Measurements from ENCODE around the gene SH2D4B. TPM values are rescaled to one million over a fixed set of nuclear protein-coding genes. Genes with fewer than 3 reads are reported as not detected.

Gene SH2D4B
- total RNA-seq, 1 experiment from 2014 or later = 0.22 TPM

GRCh38 chr10:80660736-80661135, 123.0 kb downstream of the SH2D4B start (continued):
- no peak for TF ChIP-seq POLR2AphosphoS5 (IDR thresholded peaks at IDR 0.05; ENCODE audit: low read depth, low read length)
- no peak for TF ChIP-seq SRF (IDR thresholded peaks at IDR 0.05; ENCODE audit: low read depth)

GRCh38 chr10:80661526-80661925, 123.8 kb downstream of the SH2D4B start:
- RAD21 ChIA-PET (ENCODE audit: low non-redundant PET in 1 of 2, low total read pairs in 2 of 2, uncharacterized antibody in 2 of 2, unreplicated experiment in 2 of 2) = no interaction called here

GRCh38 chr10:80662429-80663261, 124.9 kb downstream of the SH2D4B start:
- ChIA-PET RAD21 (ENCODE audit: low non-redundant PET in 1 of 2, low total read pairs in 2 of 2, uncharacterized antibody in 2 of 2, unreplicated experiment in 2 of 2) (interaction anchor here (1.0 to 1.5 kb wide), 2 partner anchors 126 to 218 kb away, joined by 3 to 5 read pairs; no protein-coding TSS in a partner anchor), POLR2A (no interaction called here), CTCF (interaction anchor here (0.6 to 3.4 kb wide), 24 partner anchors 8 to 411 kb away, joined by 3 to 37 read pairs (median 4); no protein-coding TSS in a partner anchor)
- Histone ChIP-seq H2AFZ (ENCODE audit: low read depth, low read length, poor library complexity, severe bottlenecking) (peak overlapping the region; percentile 96), H3K9me3 (ENCODE audit: control insufficient read depth in 1 of 2, insufficient read depth in 1 of 2, low read depth in 1 of 2, low read length in 2 of 2) (peaks cover 0 to 5% of the 10 kb centered on the region in 2 experiments; a peak in 1 of 4 replicates), H4K20me1 (ENCODE audit: insufficient read depth) (no peaks in the 10 kb centered on the region), H3K4me1 (ENCODE audit: control insufficient read depth in 1 of 2, insufficient read depth in 2 of 2, low read length in 2 of 2) (peaks cover 3 to 13% of the 10 kb centered on the region in 2 experiments; a peak in 2 of 4 replicates), H3K4me2 (ENCODE audit: low read length) (peak overlapping the region; percentile 72), H3K79me2 (ENCODE audit: insufficient read depth, low read length) (no peaks in the 10 kb centered on the region), H3K27ac (ENCODE audit: low read depth, low read length) (no peak overlapping the region), H3K36me3 (ENCODE audit: control insufficient read depth in 1 of 2, insufficient read depth in 2 of 2, low read length in 2 of 2) (no peaks in the 10 kb centered on the region), H3K9me2 (ENCODE audit: insufficient read depth) (no peaks in the 10 kb centered on the region), H3K9ac (ENCODE audit: low read length) (peak overlapping the region; percentile 30; the same call in 1 of the 2 replicates), H3K4me3 (replicated peaks in 1 of 2; ENCODE audit: low read depth in 1 of 2, low read length in 2 of 2) (peak overlapping the region; percentile 38 to 39), H3K27me3 (ENCODE audit: insufficient read depth, low read length) (no peaks in the 10 kb centered on the region)
- intact Hi-C loops (cut with micrococcal nuclease) = loop anchor here (2.0 to 10.0 kb wide), 3 partner anchors 218 to 352 kb away; no protein-coding TSS in a partner anchor
- TF ChIP-seq POLR2AphosphoS5 (IDR thresholded peaks at IDR 0.05; ENCODE audit: low read depth, low read length) = 0 out of 2 replicates have a peak, but pooled peaks have one; percentile 17
- peak; percentile 73 for TF ChIP-seq RAD21 (IDR thresholded peaks at IDR 0.05; ENCODE audit: low read depth)
- TF ChIP-seq EGR1 (IDR thresholded peaks at IDR 0.05; ENCODE audit: low read depth) = no peak
- TF ChIP-seq CBX3 (IDR thresholded peaks at IDR 0.05; ENCODE audit: low read depth) = 0 out of 2 replicates have a peak, but pooled peaks have one; percentile 36
- TF ChIP-seq CTCF (IDR thresholded peaks at IDR 0.05 in 2 of 3, conservative IDR thresholded peaks at IDR 0.05 in 1 of 3; ENCODE audit: borderline replicate concordance in 1 of 3, insufficient read depth in 1 of 3, low read depth in 2 of 3, low read length in 2 of 3) = peak; percentile 75 to 88 (median 83)
- TF ChIP-seq ZNF274 (IDR thresholded peaks at IDR 0.05; ENCODE audit: low read depth, low read length) = no peak
- no TSS peak for BruUV-seq (replicated peaks)
- ATAC-seq (peak; percentile 87), DNase-seq (ENCODE audit: low read depth, low spot score) (peak; percentile 61)

More at GRCh38 chr10:80661526-80661925, 123.8 kb downstream of the SH2D4B start:
- intact Hi-C loops (cut with micrococcal nuclease) = loop anchor here (5.0 to 10.0 kb wide), 2 partner anchors 279 to 353 kb away; no protein-coding TSS in a partner anchor
- DNase-seq (ENCODE audit: low read depth, low spot score) (no peak), ATAC-seq (no peak)
- ChIA-PET CTCF (interaction anchor here (1.5 to 3.1 kb wide), 3 partner anchors 10 to 284 kb away, joined by 5 to 21 read pairs (median 12); no protein-coding TSS in a partner anchor), POLR2A (no interaction called here)
- Histone ChIP-seq H3K36me3 (ENCODE audit: control insufficient read depth in 1 of 2, insufficient read depth in 2 of 2, low read length in 2 of 2) (no peaks in the 10 kb centered on the region), H3K27ac (ENCODE audit: low read depth, low read length) (no peak overlapping the region), H3K9me3 (ENCODE audit: control insufficient read depth in 1 of 2, insufficient read depth in 1 of 2, low read depth in 1 of 2, low read length in 2 of 2) (peaks cover under 1 to 6% of the 10 kb centered on the region in 2 experiments; a peak in 1 of 4 replicates), H3K79me2 (ENCODE audit: insufficient read depth, low read length) (no peaks in the 10 kb centered on the region), H3K9ac (ENCODE audit: low read length) (no peak overlapping the region), H3K4me1 (ENCODE audit: control insufficient read depth in 1 of 2, insufficient read depth in 2 of 2, low read length in 2 of 2) (peaks cover 3 to 13% of the 10 kb centered on the region in 2 experiments; a peak in 2 of 4 replicates), H3K4me3 (replicated peaks in 1 of 2; ENCODE audit: low read depth in 1 of 2, low read length in 2 of 2) (no peak overlapping the region), H3K4me2 (ENCODE audit: low read length) (no peak overlapping the region), H3K27me3 (ENCODE audit: insufficient read depth, low read length) (no peaks in the 10 kb centered on the region), H3K9me2 (ENCODE audit: insufficient read depth) (no peaks in the 10 kb centered on the region), H2AFZ (ENCODE audit: low read depth, low read length, poor library complexity, severe bottlenecking) (no peak overlapping the region), H4K20me1 (ENCODE audit: insufficient read depth) (no peaks in the 10 kb centered on the region)
- BruUV-seq (replicated peaks) = no TSS peak
- TF ChIP-seq EZH2phosphoT487 (IDR thresholded peaks at IDR 0.05; ENCODE audit: borderline replicate concordance) = no peak
- no peak for TF ChIP-seq SP1 (IDR thresholded peaks at IDR 0.05; ENCODE audit: low read depth)
- TF ChIP-seq ZFX (IDR thresholded peaks at IDR 0.05) = no peak
